ENCODE measurements around the gene VPS33A.
A peak's percentile ranks its signal among the peaks of the same experiment; 100 is the strongest.
"Not testable (repeated sequence)": the region's sequence is repeated elsewhere in the genome, so short reads cannot be mapped to it uniquely, and the experiment has no call there.

VPS33A gene

GRCh38 chr12:122266230-122266901, at the start of gene VPS33A:
VPS33A (minus strand) TSS chr12:122266494; CDS start chr12:122266408, 86 bp downstream.
- peak within 1 kb of the TSS; percentile 97 for H3K4me3 ChIP-seq (ENCODE audit: low read depth, low read length)

- no peak overlapping the region for H3K4me3 ChIP-seq (ENCODE audit: low read depth, low read length)
These were observed 46.6 kb upstream of the VPS33A start for GRCh38 chr12:122312926-122313325.

DNA sequence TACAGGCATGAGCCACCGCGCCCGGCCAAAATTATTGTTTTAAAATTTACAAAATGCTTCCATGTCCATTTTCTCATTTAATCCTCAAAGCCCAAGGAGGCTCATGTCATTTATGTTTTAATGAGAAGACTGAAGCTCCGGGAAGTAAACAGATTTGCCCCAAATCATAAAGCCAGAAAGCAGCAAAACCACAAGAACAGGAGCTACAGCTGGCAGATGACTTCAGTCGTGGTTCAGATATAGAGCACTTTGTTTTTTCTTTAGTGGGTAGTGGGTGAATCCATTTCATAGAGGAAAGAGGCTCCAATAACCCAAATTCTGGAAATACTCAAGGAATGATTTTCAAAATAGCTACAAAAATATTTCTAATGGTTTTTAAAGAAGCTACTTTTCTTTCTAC, 45.4 kb upstream of the VPS33A start:
- H3K4me3 ChIP-seq (ENCODE audit: low read depth, low read length): no peak overlapping the region

GRCh38 chr12:122310626-122311333, 44.5 kb upstream of the VPS33A start:
- H3K4me3 ChIP-seq (ENCODE audit: low read depth, low read length): no peak overlapping the region

GRCh38 chr12:122309564-122310121, 43.3 kb upstream of the VPS33A start:
- no peak overlapping the region for H3K4me3 ChIP-seq (ENCODE audit: low read depth, low read length)

GRCh38 chr12:122308811-122309210, 42.5 kb upstream of the VPS33A start:
- H3K4me3 ChIP-seq (ENCODE audit: low read depth, low read length): no peak overlapping the region

DNA sequence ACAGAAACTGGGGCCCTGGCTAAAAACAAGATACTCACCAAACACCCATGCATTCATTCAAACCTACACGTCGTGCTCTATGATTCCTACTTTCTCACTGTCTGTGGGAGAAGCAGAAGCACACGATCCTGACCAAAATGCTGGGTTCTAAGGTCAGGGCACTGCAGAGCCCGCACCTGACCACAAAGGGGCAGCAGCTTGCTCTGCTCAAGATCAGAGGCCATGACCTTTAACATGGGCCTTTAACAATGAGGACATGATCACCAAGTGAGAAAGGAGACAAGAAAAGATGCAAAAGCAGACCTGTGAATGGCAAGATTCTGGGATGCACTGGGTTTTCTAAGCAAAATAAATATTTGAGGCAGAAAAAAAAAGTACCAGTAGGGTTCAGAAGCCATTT, 40.1 kb upstream of the VPS33A start:
- H3K4me3 ChIP-seq (ENCODE audit: low read depth, low read length): no peak overlapping the region

DNA sequence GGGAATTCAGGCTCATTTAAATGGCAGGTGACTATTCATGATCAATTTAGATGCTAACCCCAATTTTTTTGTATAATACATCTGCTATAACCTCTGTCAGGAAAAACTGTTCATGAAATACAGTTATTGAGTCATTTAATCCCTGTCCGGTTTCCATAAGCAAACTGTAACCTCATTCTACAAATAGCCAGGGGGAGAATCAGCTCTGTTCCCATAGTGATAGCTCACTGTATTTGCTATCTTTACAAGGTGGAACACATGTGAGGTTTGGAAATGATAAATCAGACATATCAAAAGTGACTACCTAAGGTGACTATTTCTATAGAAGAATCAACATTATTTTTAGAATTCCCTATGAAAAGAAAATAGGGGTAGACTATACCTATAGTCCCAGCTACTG, 38.6 kb upstream of the VPS33A start:
- no peak overlapping the region for H3K4me3 ChIP-seq (ENCODE audit: low read depth, low read length)

- H3K4me3 ChIP-seq (ENCODE audit: low read depth, low read length): no peak overlapping the region
These were observed 36.8 kb upstream of the VPS33A start for GRCh38 chr12:122303068-122303467.

DNA sequence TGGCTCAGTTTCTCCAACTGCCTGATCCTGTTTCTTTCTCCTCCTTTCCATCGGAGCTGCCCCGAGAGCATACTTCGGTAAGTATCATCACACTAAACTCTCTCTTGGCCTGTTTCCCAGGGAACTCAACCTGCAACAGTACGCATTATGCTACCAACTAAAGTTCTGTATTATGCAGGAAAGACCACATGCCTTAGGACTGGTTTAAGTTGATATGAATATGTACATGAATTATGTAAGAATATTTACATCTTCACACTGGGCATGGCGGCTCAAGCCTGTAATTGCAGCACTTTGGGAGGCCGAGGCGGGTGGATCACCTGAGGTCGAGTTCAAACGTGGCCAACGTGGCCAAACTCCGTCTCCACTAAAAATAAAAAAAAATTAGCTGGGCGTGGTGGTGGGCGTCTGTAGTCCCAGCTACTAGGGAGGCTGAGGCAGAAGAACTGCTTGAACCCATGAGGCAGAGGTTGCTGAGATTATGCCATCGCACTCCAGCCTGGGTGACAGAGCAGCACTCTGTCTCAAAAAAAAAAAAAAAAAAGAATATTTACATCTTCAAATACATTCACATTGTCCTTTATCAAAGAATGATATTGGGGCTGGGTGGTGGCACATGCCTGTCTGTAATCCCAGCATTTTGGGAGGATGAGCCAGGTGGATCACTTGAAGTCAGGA, 31.9 kb upstream of the VPS33A start:
- H3K4me3 ChIP-seq (ENCODE audit: low read depth, low read length): no peak overlapping the region

GRCh38 chr12:122297494-122297893, 31.2 kb upstream of the VPS33A start:
- no peak overlapping the region for H3K4me3 ChIP-seq (ENCODE audit: low read depth, low read length)

DNA sequence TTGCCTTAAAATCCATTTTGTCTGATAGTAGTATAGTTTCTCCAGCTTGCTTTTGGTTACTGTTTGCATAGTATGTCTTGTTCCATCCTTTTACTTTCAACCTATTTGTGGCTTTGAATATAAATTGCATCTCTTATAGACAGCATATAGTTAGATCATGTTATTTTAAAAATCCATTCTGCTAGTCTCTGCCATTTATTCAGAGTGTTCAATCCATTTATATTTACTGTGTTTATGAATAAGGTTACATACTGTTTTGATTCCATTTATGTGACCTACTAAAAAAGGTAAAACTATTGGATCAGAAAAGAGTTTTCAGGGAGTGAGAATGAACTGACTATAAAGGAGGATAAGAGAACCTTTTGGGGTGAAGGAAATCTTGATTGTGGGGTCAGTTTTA, 29.6 kb upstream of the VPS33A start:
- H3K4me3 ChIP-seq (ENCODE audit: low read depth, low read length): no peak overlapping the region

DNA sequence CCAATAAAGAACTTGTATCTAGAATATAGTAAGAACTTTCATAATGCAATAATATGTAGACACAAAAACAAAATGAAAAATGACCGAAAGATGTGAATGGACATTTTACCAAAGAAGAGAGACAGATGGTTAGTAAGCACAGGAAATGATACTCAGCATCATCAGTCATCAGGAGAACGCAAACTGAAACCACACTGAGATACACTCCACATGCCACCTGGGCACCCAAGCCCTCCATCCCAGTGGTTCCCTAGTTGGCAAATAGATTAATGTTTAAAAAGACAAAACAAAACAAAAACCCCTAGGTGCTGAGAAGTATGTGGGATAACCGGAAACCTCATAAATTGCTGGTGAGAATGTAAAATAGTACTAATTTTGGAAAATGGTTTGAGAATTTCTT, 26.8 kb upstream of the VPS33A start:
- no peak overlapping the region for H3K4me3 ChIP-seq (ENCODE audit: low read depth, low read length)

DNA sequence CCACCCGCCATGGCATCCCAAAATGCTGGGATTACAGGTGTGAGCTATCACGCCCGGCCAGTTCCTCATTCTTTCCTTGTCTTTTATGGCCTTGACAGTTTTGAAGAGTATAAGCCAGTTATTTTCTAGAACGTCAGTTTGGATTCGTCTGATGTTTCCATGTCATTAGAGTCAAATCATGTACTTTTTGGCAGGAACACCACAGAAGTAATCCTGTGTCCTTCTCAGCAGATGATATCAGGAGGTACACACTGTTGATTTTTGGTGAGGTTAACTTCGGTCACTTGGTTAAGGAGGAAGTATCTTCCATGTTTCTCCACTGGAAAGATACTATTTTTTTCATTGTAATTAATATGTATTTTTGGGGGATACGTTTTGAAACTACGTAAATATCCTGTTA, 25.1 kb upstream of the VPS33A start:
- no peak overlapping the region for H3K4me3 ChIP-seq (ENCODE audit: low read depth, low read length)

- no peak overlapping the region for H3K4me3 ChIP-seq (ENCODE audit: low read depth, low read length)
These were observed 17.4 kb upstream of the VPS33A start for GRCh38 chr12:122283680-122284079.

GRCh38 chr12:122282061-122282460, 15.8 kb upstream of the VPS33A start:
- H3K4me3 ChIP-seq (ENCODE audit: low read depth, low read length): no peak overlapping the region

DNA sequence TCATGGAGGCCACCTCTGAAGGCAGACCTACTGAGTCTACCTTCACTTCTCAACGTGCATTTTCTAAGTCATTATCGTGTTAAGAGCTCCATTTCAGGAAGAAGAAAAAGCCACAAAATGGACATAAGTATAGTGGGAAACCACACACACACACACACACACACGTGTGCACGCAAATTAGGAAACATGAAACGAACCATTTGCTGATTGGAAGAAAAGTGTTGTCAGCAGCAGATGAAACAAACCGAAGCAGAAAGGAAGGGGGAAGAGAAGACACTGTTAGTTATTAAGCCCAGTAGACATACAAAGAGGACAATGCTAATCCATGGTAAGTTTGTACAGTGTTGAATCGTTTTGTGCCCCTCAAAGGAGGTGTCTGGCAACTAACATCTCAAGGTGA, 9.9 kb upstream of the VPS33A start:
- H3K4me3 ChIP-seq (ENCODE audit: low read depth, low read length): no peak overlapping the region

GRCh38 chr12:122275459-122275858, 9.2 kb upstream of the VPS33A start:
- no peak overlapping the region for H3K4me3 ChIP-seq (ENCODE audit: low read depth, low read length)

DNA sequence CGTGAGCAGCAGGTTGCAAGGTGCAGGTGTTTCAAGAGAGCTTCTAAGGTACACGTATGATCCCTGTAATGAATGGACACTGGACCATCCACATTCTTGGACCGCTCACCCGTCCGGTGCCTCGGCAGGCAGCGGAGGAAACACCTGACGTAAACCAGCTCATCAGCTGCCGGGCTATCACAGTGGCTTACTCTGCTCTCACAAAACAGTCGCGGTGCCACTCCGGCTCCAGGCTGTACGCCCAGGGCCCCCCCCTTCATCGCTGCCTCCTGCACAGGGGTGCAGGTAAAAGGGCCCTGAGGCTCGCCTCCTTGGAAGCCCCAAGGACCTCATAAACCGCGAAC, 436 bp downstream of the VPS33A start:
- H3K4me3 ChIP-seq (ENCODE audit: low read depth, low read length): peak overlapping the region; percentile 97

GRCh38 chr12:122265476-122265875, 818 bp downstream of the VPS33A start:
- peak overlapping the region; percentile 97 for H3K4me3 ChIP-seq (ENCODE audit: low read depth, low read length)

DNA sequence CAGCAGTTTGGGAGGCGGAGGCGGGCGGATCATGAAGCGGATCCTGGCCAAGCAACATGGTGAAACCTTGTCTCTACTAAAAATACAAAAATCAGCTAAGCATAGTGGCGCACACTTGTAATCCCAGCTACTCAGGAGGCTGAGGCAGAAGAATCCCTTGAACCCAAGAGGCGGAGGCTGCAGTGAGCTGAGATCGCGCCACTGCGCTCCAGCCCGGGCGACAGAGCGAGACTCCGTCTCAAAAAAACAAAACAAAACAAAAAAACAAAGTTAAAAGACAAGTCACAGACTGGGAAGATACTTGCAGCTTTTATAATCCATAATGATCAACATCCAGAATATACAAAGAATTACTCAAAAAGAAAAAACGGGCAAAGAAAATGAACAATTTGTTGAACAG, 5.6 kb downstream of the VPS33A start:
- H3K4me3 ChIP-seq (ENCODE audit: low read depth, low read length): not testable (repeated sequence)

- not testable (repeated sequence) for H3K4me3 ChIP-seq (ENCODE audit: low read depth, low read length)
These were observed 7.4 kb downstream of the VPS33A start for GRCh38 chr12:122258939-122259338.
